ENCODE measurements around the gene PDGFB. TPM values are rescaled to one million over a fixed set of nuclear protein-coding genes. Genes with fewer than 3 reads are reported as not detected.

Gene PDGFB
- total RNA-seq, 1 donor from 2014 or later: 53.4 TPM

GRCh38 chr22:39215426-39216142 is 29.2 kb downstream of the PDGFB start:
- Mint-ChIP-seq H3K4me3 (ENCODE audit: unreplicated experiment) (no peak overlapping the region), H3K9me3 (ENCODE audit: unreplicated experiment) (peaks cover 7% of the 10 kb centered on the region), H3K27me3 (ENCODE audit: unreplicated experiment) (peaks cover 2% of the 10 kb centered on the region), H3K36me3 (ENCODE audit: low read depth, unreplicated experiment) (peaks cover 14% of the 10 kb centered on the region), H3K4me1 (ENCODE audit: unreplicated experiment) (peaks cover 16% of the 10 kb centered on the region), H3K27ac (ENCODE audit: unreplicated experiment) (no peak overlapping the region)
- DNase-seq (ENCODE audit: low spot score): no peak
- TF ChIP-seq CTCF (IDR thresholded peaks at IDR 0.05; ENCODE audit: unreplicated experiment): peak; percentile 44

- peaks cover 16% of the 10 kb centered on the region for H3K4me1 Mint-ChIP-seq (ENCODE audit: unreplicated experiment)
- no peaks in the 10 kb centered on the region for H3K27me3 Mint-ChIP-seq (ENCODE audit: unreplicated experiment)
- TF ChIP-seq CTCF (IDR thresholded peaks at IDR 0.05; ENCODE audit: unreplicated experiment): no peak
- H3K4me3 Mint-ChIP-seq (ENCODE audit: unreplicated experiment): no peak overlapping the region
- no peak overlapping the region for H3K27ac Mint-ChIP-seq (ENCODE audit: unreplicated experiment)
- H3K36me3 Mint-ChIP-seq (ENCODE audit: low read depth, unreplicated experiment): peaks cover 8% of the 10 kb centered on the region
- H3K9me3 Mint-ChIP-seq (ENCODE audit: unreplicated experiment): peaks cover 1% of the 10 kb centered on the region
- no peak for DNase-seq (ENCODE audit: low spot score)
These were observed 29.7 kb downstream of the PDGFB start for GRCh38 chr22:39215070-39215396.

GRCh38 chr22:39214383-39215069 is 30.3 kb downstream of the PDGFB start:
- peaks cover 4% of the 10 kb centered on the region for H3K36me3 Mint-ChIP-seq (ENCODE audit: low read depth, unreplicated experiment)
- H3K27ac Mint-ChIP-seq (ENCODE audit: unreplicated experiment): peak overlapping the region; percentile 76
- H3K4me1 Mint-ChIP-seq (ENCODE audit: unreplicated experiment): peaks cover 16% of the 10 kb centered on the region
- no peak for TF ChIP-seq CTCF (IDR thresholded peaks at IDR 0.05; ENCODE audit: unreplicated experiment)
- no peak overlapping the region for H3K4me3 Mint-ChIP-seq (ENCODE audit: unreplicated experiment)
- no peak for DNase-seq (ENCODE audit: low spot score)
- no peaks in the 10 kb centered on the region for H3K9me3 Mint-ChIP-seq (ENCODE audit: unreplicated experiment)
- H3K27me3 Mint-ChIP-seq (ENCODE audit: unreplicated experiment): no peaks in the 10 kb centered on the region

GRCh38 chr22:39214006-39214382 is 30.8 kb downstream of the PDGFB start:
- Mint-ChIP-seq H3K27ac (ENCODE audit: unreplicated experiment) (no peak overlapping the region), H3K36me3 (ENCODE audit: low read depth, unreplicated experiment) (peaks cover 4% of the 10 kb centered on the region), H3K4me1 (ENCODE audit: unreplicated experiment) (peaks cover 16% of the 10 kb centered on the region), H3K4me3 (ENCODE audit: unreplicated experiment) (no peak overlapping the region), H3K27me3 (ENCODE audit: unreplicated experiment) (no peaks in the 10 kb centered on the region), H3K9me3 (ENCODE audit: unreplicated experiment) (no peaks in the 10 kb centered on the region)
- TF ChIP-seq CTCF (IDR thresholded peaks at IDR 0.05; ENCODE audit: unreplicated experiment): no peak
- DNase-seq (ENCODE audit: low spot score): no peak

GRCh38 chr22:39212721-39213376 is 31.9 kb downstream of the PDGFB start:
- Mint-ChIP-seq H3K27ac (ENCODE audit: unreplicated experiment) (peak overlapping the region; percentile 21), H3K36me3 (ENCODE audit: low read depth, unreplicated experiment) (peaks cover 4% of the 10 kb centered on the region), H3K27me3 (ENCODE audit: unreplicated experiment) (no peaks in the 10 kb centered on the region), H3K4me3 (ENCODE audit: unreplicated experiment) (no peak overlapping the region), H3K4me1 (ENCODE audit: unreplicated experiment) (peaks cover 16% of the 10 kb centered on the region), H3K9me3 (ENCODE audit: unreplicated experiment) (no peaks in the 10 kb centered on the region)
- no peak for TF ChIP-seq CTCF (IDR thresholded peaks at IDR 0.05; ENCODE audit: unreplicated experiment)
- DNase-seq (ENCODE audit: low spot score): no peak
